ENCODE results near the gene NDUFV2. TPM values are rescaled to one million over a fixed set of nuclear protein-coding genes. Genes with fewer than 3 reads are reported as not detected.
A peak's percentile ranks its signal among the peaks of the same experiment; 100 is the strongest.
"Not testable (repeated sequence)": the region's sequence is repeated elsewhere in the genome, so short reads cannot be mapped to it uniquely, and the experiment has no call there.

NDUFV2 gene
- total and polyA plus RNA-seq, 2 donors: 168 to 212 TPM

DNA sequence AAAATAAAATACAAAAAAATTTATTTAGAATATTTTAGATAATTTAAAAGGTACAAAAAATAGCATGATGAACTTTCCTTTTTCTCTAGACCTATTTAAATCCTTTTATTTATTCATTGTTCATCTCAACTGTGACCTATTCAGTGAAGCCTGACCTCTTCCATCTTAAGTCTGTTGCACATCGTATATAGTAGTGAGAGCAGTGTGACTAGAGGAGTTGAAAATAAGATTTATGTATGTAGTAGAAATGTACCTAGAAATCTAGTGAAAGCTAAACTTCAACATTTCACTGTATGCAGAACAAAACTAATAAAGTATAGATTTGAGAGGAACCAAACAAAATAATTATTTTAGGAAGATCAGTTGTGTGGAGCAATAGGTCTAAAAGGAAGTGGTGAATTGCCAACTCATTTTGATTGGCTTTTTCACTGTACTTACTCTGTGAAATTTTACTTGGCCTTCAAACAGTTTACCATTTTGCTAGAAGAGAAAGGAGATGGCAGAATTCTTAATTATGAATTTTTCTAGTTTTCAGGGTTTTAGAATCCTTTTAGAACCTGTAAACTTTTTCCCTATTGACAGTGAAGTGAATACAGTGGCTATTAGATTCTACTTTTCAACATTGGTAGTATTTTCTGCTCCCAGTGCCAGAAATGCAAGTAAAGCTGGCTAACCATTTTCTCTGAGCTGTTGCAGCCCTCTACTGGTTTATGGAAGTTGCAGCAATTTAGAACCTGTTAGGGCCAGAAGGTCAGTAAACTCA, 45.1 kb downstream of the NDUFV2 start:
- no peak overlapping the region for H3K4me3 ChIP-seq (ENCODE audit: low read length in 2 of 2)
- peaks cover 0 to 2% of the 10 kb centered on the region in 2 donors for H3K4me1 ChIP-seq (ENCODE audit: control insufficient read depth in 2 of 2, insufficient read depth in 2 of 2, low read length in 2 of 2)
- DNase-seq (ENCODE audit: low read depth in 6 of 9, low spot score in 9 of 9): peak in 8 of 9 donors; percentile 15 to 76 (median 39)
- H3K36me3 ChIP-seq (ENCODE audit: control insufficient read depth in 2 of 2, insufficient read depth in 2 of 2, low read length in 1 of 2): no peaks in the 10 kb centered on the region
- H3K9me3 ChIP-seq (ENCODE audit: control insufficient read depth in 2 of 2, insufficient read depth in 1 of 2, low read length in 1 of 2): no peaks in the 10 kb centered on the region
- peak overlapping the region in 1 of 2 donors; percentile 26 for H3K27ac ChIP-seq (ENCODE audit: low read depth in 1 of 2, low read length in 1 of 2)
- H3K27me3 ChIP-seq (ENCODE audit: control insufficient read depth in 2 of 2, insufficient read depth in 1 of 2, low read length in 1 of 2): no peaks in the 10 kb centered on the region
- WGBS: 61% methylated on average over 1 of the region's 1 CpG

GRCh38 chr18:9148203-9148552, 45.7 kb downstream of the NDUFV2 start:
- H3K27ac ChIP-seq (ENCODE audit: low read depth in 1 of 2, low read length in 1 of 2): no peak overlapping the region
- no peaks in the 10 kb centered on the region for H3K36me3 ChIP-seq (ENCODE audit: control insufficient read depth in 2 of 2, insufficient read depth in 2 of 2, low read length in 1 of 2)
- DNase-seq (ENCODE audit: low read depth in 6 of 9, low spot score in 9 of 9): no peak
- H3K4me3 ChIP-seq (ENCODE audit: low read length in 2 of 2): no peak overlapping the region
- no peaks in the 10 kb centered on the region for H3K27me3 ChIP-seq (ENCODE audit: control insufficient read depth in 2 of 2, insufficient read depth in 1 of 2, low read length in 1 of 2)
- H3K9me3 ChIP-seq (ENCODE audit: control insufficient read depth in 2 of 2, insufficient read depth in 1 of 2, low read length in 1 of 2): no peaks in the 10 kb centered on the region
- peaks cover 0 to 2% of the 10 kb centered on the region in 2 donors for H3K4me1 ChIP-seq (ENCODE audit: control insufficient read depth in 2 of 2, insufficient read depth in 2 of 2, low read length in 2 of 2)
- 84% methylated on average over 1 of the region's 1 CpG for WGBS

- 43% methylated on average over 5 of the region's 5 CpGs for WGBS
- Histone ChIP-seq H3K9me3 (ENCODE audit: control insufficient read depth in 2 of 2, insufficient read depth in 1 of 2, low read length in 1 of 2) (no peaks in the 10 kb centered on the region), H3K27me3 (ENCODE audit: control insufficient read depth in 2 of 2, insufficient read depth in 1 of 2, low read length in 1 of 2) (no peaks in the 10 kb centered on the region), H3K4me3 (ENCODE audit: low read length in 2 of 2) (no peak overlapping the region), H3K4me1 (ENCODE audit: control insufficient read depth in 2 of 2, insufficient read depth in 2 of 2, low read length in 2 of 2) (peaks cover 0 to 2% of the 10 kb centered on the region in 2 donors), H3K36me3 (ENCODE audit: control insufficient read depth in 2 of 2, insufficient read depth in 2 of 2, low read length in 1 of 2) (no peaks in the 10 kb centered on the region), H3K27ac (ENCODE audit: low read depth in 1 of 2, low read length in 1 of 2) (no peak overlapping the region)
- peak in 2 of 9 donors; percentile 7 to 20 for DNase-seq (ENCODE audit: low read depth in 6 of 9, low spot score in 9 of 9)
Observed at GRCh38 chr18:9150121-9150520, 47.6 kb downstream of the NDUFV2 start.

DNA sequence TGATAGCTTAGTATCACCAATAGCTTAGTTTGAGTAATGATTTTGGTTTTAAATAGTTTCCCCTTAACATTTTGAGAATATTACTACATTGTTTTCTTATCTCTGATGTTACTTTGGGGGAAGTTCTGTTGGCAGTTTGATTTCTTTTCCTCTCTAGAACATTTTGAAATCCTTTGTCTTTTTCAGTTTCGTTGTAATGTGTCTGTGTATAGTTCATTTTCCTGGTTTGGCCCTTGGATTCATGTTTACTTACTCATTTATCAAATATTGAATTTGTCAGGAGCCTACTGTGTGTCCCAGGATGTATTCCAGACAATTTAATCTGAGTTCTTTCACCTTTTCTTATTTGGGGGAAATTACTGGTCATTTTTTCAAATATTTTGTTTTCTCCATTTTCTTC, 50.8 kb downstream of the NDUFV2 start:
- Histone ChIP-seq H3K4me1 (ENCODE audit: control insufficient read depth in 2 of 2, insufficient read depth in 2 of 2, low read length in 2 of 2) (no peaks in the 10 kb centered on the region), H3K4me3 (ENCODE audit: low read length in 2 of 2) (no peak overlapping the region), H3K27me3 (ENCODE audit: control insufficient read depth in 2 of 2, insufficient read depth in 1 of 2, low read length in 1 of 2) (no peaks in the 10 kb centered on the region), H3K36me3 (ENCODE audit: control insufficient read depth in 2 of 2, insufficient read depth in 2 of 2, low read length in 1 of 2) (no peaks in the 10 kb centered on the region), H3K27ac (ENCODE audit: low read depth in 1 of 2, low read length in 1 of 2) (no peak overlapping the region), H3K9me3 (ENCODE audit: control insufficient read depth in 2 of 2, insufficient read depth in 1 of 2, low read length in 1 of 2) (no peaks in the 10 kb centered on the region)
- WGBS: 65% methylated on average over 1 of the region's 1 CpG
- no peak for DNase-seq (ENCODE audit: low read depth in 6 of 9, low spot score in 9 of 9)

- Histone ChIP-seq H3K36me3 (ENCODE audit: control insufficient read depth in 2 of 2, insufficient read depth in 2 of 2, low read length in 1 of 2) (no peaks in the 10 kb centered on the region), H3K9me3 (ENCODE audit: control insufficient read depth in 2 of 2, insufficient read depth in 1 of 2, low read length in 1 of 2) (no peaks in the 10 kb centered on the region), H3K27me3 (ENCODE audit: control insufficient read depth in 2 of 2, insufficient read depth in 1 of 2, low read length in 1 of 2) (no peaks in the 10 kb centered on the region), H3K4me1 (ENCODE audit: control insufficient read depth in 2 of 2, insufficient read depth in 2 of 2, low read length in 2 of 2) (no peaks in the 10 kb centered on the region), H3K4me3 (ENCODE audit: low read length in 2 of 2) (no peak overlapping the region), H3K27ac (ENCODE audit: low read depth in 1 of 2, low read length in 1 of 2) (no peak overlapping the region)
- 99% methylated on average over 4 of the region's 4 CpGs for WGBS
- DNase-seq (ENCODE audit: low read depth in 6 of 9, low spot score in 9 of 9): no peak
Observed at GRCh38 chr18:9156604-9157249, 54.2 kb downstream of the NDUFV2 start.

- Histone ChIP-seq H3K4me3 (ENCODE audit: low read length in 2 of 2) (no peak overlapping the region), H3K9me3 (ENCODE audit: control insufficient read depth in 2 of 2, insufficient read depth in 1 of 2, low read length in 1 of 2) (no peaks in the 10 kb centered on the region), H3K36me3 (ENCODE audit: control insufficient read depth in 2 of 2, insufficient read depth in 2 of 2, low read length in 1 of 2) (no peaks in the 10 kb centered on the region), H3K27me3 (ENCODE audit: control insufficient read depth in 2 of 2, insufficient read depth in 1 of 2, low read length in 1 of 2) (no peaks in the 10 kb centered on the region), H3K27ac (ENCODE audit: low read depth in 1 of 2, low read length in 1 of 2) (no peak overlapping the region), H3K4me1 (ENCODE audit: control insufficient read depth in 2 of 2, insufficient read depth in 2 of 2, low read length in 2 of 2) (no peaks in the 10 kb centered on the region)
- DNase-seq (ENCODE audit: low read depth in 6 of 9, low spot score in 9 of 9): no peak
- 78% methylated on average over 2 of the region's 2 CpGs for WGBS
Observed at GRCh38 chr18:9157806-9158205, 55.3 kb downstream of the NDUFV2 start.

- H3K27ac ChIP-seq (ENCODE audit: low read depth in 1 of 2, low read length in 1 of 2): no peak overlapping the region
- H3K27me3 ChIP-seq (ENCODE audit: control insufficient read depth in 2 of 2, insufficient read depth in 1 of 2, low read length in 1 of 2): no peaks in the 10 kb centered on the region
- DNase-seq (ENCODE audit: low read depth in 6 of 9, low spot score in 9 of 9): no peak
- no peaks in the 10 kb centered on the region for H3K36me3 ChIP-seq (ENCODE audit: control insufficient read depth in 2 of 2, insufficient read depth in 2 of 2, low read length in 1 of 2)
- whole genome bisulfite sequencing: 95% methylated on average over 4 of the region's 4 CpGs
- H3K9me3 ChIP-seq (ENCODE audit: control insufficient read depth in 2 of 2, insufficient read depth in 1 of 2, low read length in 1 of 2): no peaks in the 10 kb centered on the region
- no peaks in the 10 kb centered on the region for H3K4me1 ChIP-seq (ENCODE audit: control insufficient read depth in 2 of 2, insufficient read depth in 2 of 2, low read length in 2 of 2)
- no peak overlapping the region for H3K4me3 ChIP-seq (ENCODE audit: low read length in 2 of 2)
Observed at GRCh38 chr18:9160014-9160413, 57.5 kb downstream of the NDUFV2 start.

GRCh38 chr18:9162663-9163062, 60.2 kb downstream of the NDUFV2 start:
- not testable (repeated sequence) for H3K27ac ChIP-seq (ENCODE audit: low read depth in 1 of 2, low read length in 1 of 2); H3K27me3 ChIP-seq (ENCODE audit: control insufficient read depth in 2 of 2, insufficient read depth in 1 of 2, low read length in 1 of 2); H3K9me3 ChIP-seq (ENCODE audit: control insufficient read depth in 2 of 2, insufficient read depth in 1 of 2, low read length in 1 of 2); H3K36me3 ChIP-seq (ENCODE audit: control insufficient read depth in 2 of 2, insufficient read depth in 2 of 2, low read length in 1 of 2); H3K4me3 ChIP-seq (ENCODE audit: low read length in 2 of 2); H3K4me1 ChIP-seq (ENCODE audit: control insufficient read depth in 2 of 2, insufficient read depth in 2 of 2, low read length in 2 of 2); DNase-seq (ENCODE audit: low read depth in 6 of 9, low spot score in 9 of 9)
- WGBS: 97% methylated on average over 4 of the region's 4 CpGs

- not testable (repeated sequence) for H3K27me3 ChIP-seq (ENCODE audit: control insufficient read depth in 2 of 2, insufficient read depth in 1 of 2, low read length in 1 of 2); H3K27ac ChIP-seq (ENCODE audit: low read depth in 1 of 2, low read length in 1 of 2); DNase-seq (ENCODE audit: low read depth in 6 of 9, low spot score in 9 of 9); H3K4me3 ChIP-seq (ENCODE audit: low read length in 2 of 2); H3K4me1 ChIP-seq (ENCODE audit: control insufficient read depth in 2 of 2, insufficient read depth in 2 of 2, low read length in 2 of 2); H3K9me3 ChIP-seq (ENCODE audit: control insufficient read depth in 2 of 2, insufficient read depth in 1 of 2, low read length in 1 of 2); H3K36me3 ChIP-seq (ENCODE audit: control insufficient read depth in 2 of 2, insufficient read depth in 2 of 2, low read length in 1 of 2)
Observed at GRCh38 chr18:9164149-9164548, 61.6 kb downstream of the NDUFV2 start.

Data from thymus (tissue), 11 donors.